Neuronal stem cell (in vitro differentiated cells): Measurements from ENCODE around the gene DPH2.
A peak's percentile ranks its signal among the peaks of the same experiment; 100 is the strongest.

Experiments
- DNase-seq: peaks from one replicate; pipeline ENCODE4 v3.0.0-alpha.2; 2013; ENCODE audit warnings: low spot score
- H2AFZ ChIP-seq: one replicate; pipeline ENCODE4 v1.6.1; 2013; ENCODE audit warnings: mild to moderate bottlenecking, low read length, inconsistent platforms
- H2AK5ac ChIP-seq: 2 replicates; pipeline ENCODE4 v1.6.1; 2013; ENCODE audit warnings: low read depth, mild to moderate bottlenecking, inconsistent platforms, low read length, moderate library complexity, mixed read lengths
- H2BK120ac ChIP-seq: 2 replicates; pipeline ENCODE4 v1.6.1; 2013; ENCODE audit warnings: low read depth, mild to moderate bottlenecking, inconsistent platforms, low read length, moderate library complexity, mixed read lengths
- H2BK12ac ChIP-seq: one replicate; pipeline ENCODE4 v1.6.1; 2013; ENCODE audit warnings: low read length, inconsistent platforms
- H2BK15ac ChIP-seq: 2 replicates; pipeline ENCODE4 v1.6.1; 2013; ENCODE audit warnings: mild to moderate bottlenecking, low read length, inconsistent platforms, mixed read lengths
- H2BK5ac ChIP-seq: one replicate; pipeline ENCODE4 v1.6.1; 2013; ENCODE audit warnings: inconsistent platforms, mild to moderate bottlenecking, low read length, moderate library complexity
- H3K14ac ChIP-seq: one replicate; pipeline ENCODE4 v1.6.1; 2013; ENCODE audit warnings: low read length, inconsistent platforms
- H3K18ac ChIP-seq: 2 replicates; pipeline ENCODE4 v1.6.1; 2013; ENCODE audit warnings: low read length, inconsistent platforms
- H3K23ac ChIP-seq: 2 replicates; pipeline ENCODE4 v1.6.1; 2013; ENCODE audit warnings: low read depth, mild to moderate bottlenecking, mixed read lengths, low read length, inconsistent platforms; ENCODE audit not compliant: poor library complexity
- H3K27ac ChIP-seq: replicated peaks from 3 replicates; pipeline ENCODE4 v1.5.1; 2013; ENCODE audit warnings: low read length, inconsistent platforms
- H3K27me3 ChIP-seq, 3 experiments: 2 replicates each; pipeline ENCODE4 v1.6.1; 2013; ENCODE audit warnings: low read length in 3 of 3, mild to moderate bottlenecking in 2 of 3, inconsistent platforms in 1 of 3, low read depth in 1 of 3, mixed read lengths in 1 of 3, moderate library complexity in 1 of 3; ENCODE audit not compliant: control insufficient read depth in 3 of 3, insufficient read depth in 3 of 3
- H3K36me3 ChIP-seq, 2 donors: replicated peaks in 1 of 2; 2 replicates each; pipeline ENCODE4 v1.6.1; 2013; ENCODE audit warnings: low read length in 2 of 2; ENCODE audit not compliant: control insufficient read depth in 2 of 2, insufficient read depth in 2 of 2
- H3K4ac ChIP-seq: 2 replicates; pipeline ENCODE4 v1.6.1; 2013; ENCODE audit warnings: inconsistent platforms, mild to moderate bottlenecking, low read length, moderate library complexity
- H3K4me1 ChIP-seq, 2 donors: 1 replicate in 1 of 2; 2 replicates in 1 of 2; pipeline ENCODE4 v1.6.1; 2013; ENCODE audit warnings: low read length in 2 of 2, low read depth in 1 of 2; ENCODE audit not compliant: control insufficient read depth in 2 of 2, insufficient read depth in 1 of 2
- H3K4me2 ChIP-seq: one replicate; pipeline ENCODE4 v1.6.1; 2013; ENCODE audit warnings: mild to moderate bottlenecking, low read length, inconsistent platforms; ENCODE audit not compliant: insufficient read depth, poor library complexity, severe bottlenecking
- H3K4me3 ChIP-seq, 2 donors: 2 replicates each; pipeline ENCODE4 v1.5.1; 2013; ENCODE audit warnings: low read length in 2 of 2, mild to moderate bottlenecking in 2 of 2, inconsistent platforms in 1 of 2, moderate library complexity in 1 of 2
- H3K79me1 ChIP-seq: one replicate; pipeline ENCODE4 v1.6.1; 2013; ENCODE audit warnings: low read depth, mild to moderate bottlenecking, inconsistent platforms, low read length, moderate library complexity
- H3K9ac ChIP-seq: one replicate; pipeline ENCODE4 v1.6.1; 2013; ENCODE audit warnings: mild to moderate bottlenecking, low read depth, low read length, inconsistent platforms; ENCODE audit not compliant: poor library complexity
- H3K9me3 ChIP-seq, 2 donors: replicated peaks in 1 of 2; 2 replicates each; pipeline versions ENCODE3 to v1.6.1; 2013; ENCODE audit warnings: low read length in 2 of 2, mild to moderate bottlenecking in 2 of 2, inconsistent platforms in 1 of 2, low read depth in 1 of 2, mixed read lengths in 1 of 2, moderate library complexity in 1 of 2; ENCODE audit not compliant: control insufficient read depth in 2 of 2, insufficient read depth in 1 of 2
- H4K8ac ChIP-seq: one replicate; pipeline ENCODE4 v1.6.1; 2013; ENCODE audit warnings: low read depth, mild to moderate bottlenecking, inconsistent platforms, low read length, moderate library complexity
- H4K91ac ChIP-seq: one replicate; pipeline ENCODE4 v1.6.1; 2013; ENCODE audit warnings: low read length, low read depth, mild to moderate bottlenecking, inconsistent platforms; ENCODE audit not compliant: poor library complexity
- WGBS, 2 donors: extraction: QIAGEN DNeasy Blood & Tissue Kit; methylation state at CpG; one replicate each; pipeline ENCODE4 v1.1.7; 2013; ENCODE audit warnings: missing lambda C conversion rate in 2 of 2, mixed read lengths in 1 of 2; ENCODE audit not compliant: insufficient read length in 2 of 2, insufficient replicate concordance in 1 of 2; ENCODE audit errors: extremely low coverage in 2 of 2; 5-methylcytosine and 5-hydroxymethylcytosine counted together

DPH2 gene

GRCh38 chr1:44012404-44012803 lies 42.6 kb downstream of the DPH2 start:
- Histone ChIP-seq H3K23ac (no peak overlapping the region), H2BK12ac (no peak overlapping the region), H3K79me1 (peaks cover 5% of the 10 kb centered on the region), H3K4ac (no peak overlapping the region), H3K4me2 (no peak overlapping the region), H2AK5ac (no peak overlapping the region), H3K36me3 (peaks cover 0 to 11% of the 10 kb centered on the region in 2 donors), H3K9ac (no peak overlapping the region), H4K8ac (no peak overlapping the region), H3K27me3 (no peaks in the 10 kb centered on the region), H2BK15ac (no peak overlapping the region), H3K9me3 (no peaks in the 10 kb centered on the region), H3K18ac (no peak overlapping the region), H2BK5ac (no peak overlapping the region), H3K4me1 (peaks cover 18 to 26% of the 10 kb centered on the region in 2 donors), H3K4me3 (no peak overlapping the region), H3K27ac (no peak overlapping the region), H2BK120ac (no peak overlapping the region), H3K14ac (no peak overlapping the region), H4K91ac (no peak overlapping the region), H2AFZ (no peak overlapping the region)
- DNase-seq = no peak
- WGBS, 2 donors = no CpG with 5 or more reads among the region's 2 CpGs

DNA sequence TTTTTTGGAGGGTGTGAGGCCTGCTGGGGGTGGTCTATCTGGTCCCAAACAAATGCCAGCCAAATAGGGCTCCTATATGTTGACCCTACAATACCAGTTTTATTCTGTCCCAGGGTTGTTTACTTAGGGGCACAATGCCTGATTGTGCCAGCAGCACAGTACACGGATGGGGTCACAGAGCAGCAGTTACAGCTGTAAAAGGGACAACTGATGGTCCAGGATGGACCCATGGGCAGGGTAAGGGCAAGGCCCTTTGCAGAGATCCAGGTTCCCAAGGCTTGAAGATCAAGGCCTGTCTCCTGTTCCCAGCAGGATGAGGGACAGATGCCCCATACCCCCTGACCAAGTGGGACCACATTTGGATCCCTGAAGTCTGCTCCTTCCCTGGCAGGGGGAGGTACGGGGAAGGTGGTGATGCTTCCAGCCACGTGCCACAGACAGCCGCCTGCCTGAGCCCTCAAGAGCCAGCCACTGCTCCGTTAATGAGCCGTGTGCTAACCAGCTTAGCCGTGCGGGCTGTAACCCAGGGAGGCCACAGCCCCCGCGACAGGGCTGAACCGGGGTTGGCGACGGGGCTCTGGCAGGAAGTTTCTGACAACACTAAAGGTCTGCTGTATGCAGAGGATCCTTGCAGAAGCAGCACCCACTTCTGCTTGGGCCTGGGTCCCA lies 43.3 kb downstream of the DPH2 start:
- peak overlapping the region; percentile 30 for H3K18ac ChIP-seq

GRCh38 chr1:44013949-44014348 lies 44.1 kb downstream of the DPH2 start:
- H3K27ac ChIP-seq = no peak overlapping the region
- H2BK120ac ChIP-seq = no peak overlapping the region
- no peak overlapping the region for H2AFZ ChIP-seq
- no peak overlapping the region for H3K9ac ChIP-seq
- no peak overlapping the region for H4K91ac ChIP-seq
- H3K27me3 ChIP-seq = no peaks in the 10 kb centered on the region
- no peak overlapping the region for H2BK15ac ChIP-seq
- H3K79me1 ChIP-seq = peaks cover 5% of the 10 kb centered on the region
- no peak overlapping the region for H3K18ac ChIP-seq
- no peak overlapping the region for H4K8ac ChIP-seq
- no peak overlapping the region for H2BK12ac ChIP-seq
- no peak for DNase-seq
- H3K4me1 ChIP-seq = peaks cover 23 to 29% of the 10 kb centered on the region in 2 donors
- H3K23ac ChIP-seq = no peak overlapping the region
- H3K9me3 ChIP-seq = no peaks in the 10 kb centered on the region
- no peak overlapping the region for H3K4ac ChIP-seq
- peaks cover 0 to 9% of the 10 kb centered on the region in 2 donors for H3K36me3 ChIP-seq
- H3K4me3 ChIP-seq = peak overlapping the region in 1 of 2 donors; percentile 42
- no peak overlapping the region for H2BK5ac ChIP-seq
- no peak overlapping the region for H2AK5ac ChIP-seq
- no peak overlapping the region for H3K14ac ChIP-seq
- WGBS, 2 donors = no CpG with 5 or more reads among the region's 5 CpGs
- no peak overlapping the region for H3K4me2 ChIP-seq

More for the DNA sequence above, 43.3 kb downstream of the DPH2 start:
- Histone ChIP-seq H2BK12ac (no peak overlapping the region), H3K27me3 (no peaks in the 10 kb centered on the region), H3K4me1 (peaks cover 23 to 29% of the 10 kb centered on the region in 2 donors), H3K79me1 (peaks cover 5% of the 10 kb centered on the region), H3K27ac (no peak overlapping the region), H3K9ac (no peak overlapping the region), H2BK15ac (no peak overlapping the region), H4K91ac (no peak overlapping the region), H3K36me3 (peaks cover 0 to 12% of the 10 kb centered on the region in 2 donors), H2AK5ac (no peak overlapping the region), H3K4me3 (no peak overlapping the region), H4K8ac (no peak overlapping the region), H3K14ac (no peak overlapping the region), H2BK120ac (no peak overlapping the region), H2BK5ac (no peak overlapping the region), H3K4me2 (no peak overlapping the region), H3K4ac (no peak overlapping the region), H3K23ac (no peak overlapping the region), H3K9me3 (no peaks in the 10 kb centered on the region), H2AFZ (no peak overlapping the region)
- no peak for DNase-seq
- WGBS, 2 donors = no CpG with 5 or more reads among the region's 13 CpGs

DNA sequence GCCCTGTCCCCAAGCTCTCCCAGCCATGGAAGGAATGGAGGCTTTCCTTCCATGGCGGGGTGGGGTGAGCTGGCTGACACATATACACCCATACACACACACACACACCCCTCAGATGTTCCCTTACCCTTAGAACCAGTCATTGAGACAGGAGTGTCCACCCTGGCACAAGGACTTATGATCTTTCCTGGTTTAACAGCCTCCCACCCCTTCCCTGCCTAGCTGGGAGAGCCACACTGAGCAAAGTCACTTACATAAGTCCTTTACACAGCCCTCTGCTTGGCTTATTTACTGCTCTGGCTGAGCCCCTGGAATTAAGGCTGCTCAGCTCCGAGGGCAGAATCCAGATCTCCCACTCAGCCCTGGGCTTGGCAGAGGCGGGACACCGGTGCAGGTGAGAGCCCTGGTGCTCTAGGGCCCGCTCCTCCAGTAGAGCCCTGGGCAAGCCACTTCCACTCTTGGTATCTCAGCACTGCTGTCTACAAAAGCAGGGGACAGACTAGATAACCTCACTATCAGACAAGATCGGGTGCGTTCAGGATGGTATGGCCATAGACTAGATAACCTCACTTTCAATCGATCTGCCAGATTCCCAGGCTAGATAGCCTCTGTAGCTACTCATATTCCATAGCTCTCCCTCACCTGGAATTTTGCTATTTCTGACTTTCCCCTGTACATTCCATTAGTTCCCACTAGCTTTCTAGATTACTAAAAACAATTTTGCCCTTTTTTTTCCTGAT lies 44.7 kb downstream of the DPH2 start:
- H3K27me3 ChIP-seq = no peaks in the 10 kb centered on the region
- no peak overlapping the region for H4K91ac ChIP-seq
- H2BK12ac ChIP-seq = no peak overlapping the region
- no peak overlapping the region for H2BK120ac ChIP-seq
- no peak overlapping the region for H4K8ac ChIP-seq
- peaks cover 5% of the 10 kb centered on the region for H3K79me1 ChIP-seq
- no peak overlapping the region for H3K4me2 ChIP-seq
- no peak overlapping the region for H2BK15ac ChIP-seq
- no peak overlapping the region for H2BK5ac ChIP-seq
- no peak overlapping the region for H3K27ac ChIP-seq
- H3K4me1 ChIP-seq = peaks cover 27 to 32% of the 10 kb centered on the region in 2 donors
- H3K4me3 ChIP-seq = peak overlapping the region in 1 of 2 donors; percentile 42
- DNase-seq = no peak
- peaks cover 0 to 9% of the 10 kb centered on the region in 2 donors for H3K36me3 ChIP-seq
- peak overlapping the region; percentile 25 for H3K9ac ChIP-seq
- no CpG with 5 or more reads among the region's 8 CpGs for WGBS, 2 donors
- H2AK5ac ChIP-seq = no peak overlapping the region
- H2AFZ ChIP-seq = peak overlapping the region; percentile 26
- no peak overlapping the region for H3K23ac ChIP-seq
- no peaks in the 10 kb centered on the region for H3K9me3 ChIP-seq
- no peak overlapping the region for H3K4ac ChIP-seq
- H3K18ac ChIP-seq = peak overlapping the region; percentile 67
- H3K14ac ChIP-seq = no peak overlapping the region
